ENCODE data around the gene RAMP1.
A peak's percentile ranks its signal among the peaks of the same experiment; 100 is the strongest.

The RAMP1 gene

GRCh38 chr2:237877576-237878307 is 18.3 kb downstream of the RAMP1 start:
- no peak for FAIRE-seq

DNA sequence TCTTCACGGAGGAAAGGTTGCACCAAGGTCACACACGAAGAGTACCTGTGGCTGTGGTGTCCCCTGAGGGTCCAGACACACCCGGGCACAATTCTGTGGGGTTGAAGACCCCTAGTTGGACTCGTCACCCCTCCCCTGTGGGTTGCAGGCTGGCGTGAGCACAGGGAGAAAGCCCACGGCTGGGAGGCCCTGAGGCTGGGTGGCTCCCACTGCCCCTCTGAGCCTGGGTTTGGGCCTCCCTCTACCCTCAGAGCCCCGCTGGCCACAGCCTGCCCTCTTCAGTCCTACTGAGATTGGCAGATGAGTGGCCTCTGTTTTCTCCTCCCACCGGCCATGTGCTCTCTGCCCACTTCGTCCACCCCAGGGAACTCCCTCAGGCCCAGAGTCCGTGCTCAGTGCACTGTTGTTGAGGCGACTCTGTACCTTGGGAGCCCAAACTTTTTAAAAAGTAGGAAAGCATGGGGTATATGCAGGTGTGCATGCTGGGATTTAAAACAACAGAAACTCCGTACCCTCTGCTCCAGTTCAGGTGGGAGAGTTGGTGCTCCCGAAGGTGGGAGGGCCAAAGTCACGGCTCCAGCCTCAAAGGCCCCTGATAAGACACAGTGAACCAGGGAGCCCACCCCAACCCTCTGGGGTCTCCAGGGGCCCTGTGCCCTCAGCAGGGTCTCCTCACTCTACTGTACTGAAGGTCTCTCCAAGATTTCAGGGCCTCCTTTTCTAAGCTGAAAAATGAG is 19.1 kb downstream of the RAMP1 start:
- no peak for FAIRE-seq

DNA sequence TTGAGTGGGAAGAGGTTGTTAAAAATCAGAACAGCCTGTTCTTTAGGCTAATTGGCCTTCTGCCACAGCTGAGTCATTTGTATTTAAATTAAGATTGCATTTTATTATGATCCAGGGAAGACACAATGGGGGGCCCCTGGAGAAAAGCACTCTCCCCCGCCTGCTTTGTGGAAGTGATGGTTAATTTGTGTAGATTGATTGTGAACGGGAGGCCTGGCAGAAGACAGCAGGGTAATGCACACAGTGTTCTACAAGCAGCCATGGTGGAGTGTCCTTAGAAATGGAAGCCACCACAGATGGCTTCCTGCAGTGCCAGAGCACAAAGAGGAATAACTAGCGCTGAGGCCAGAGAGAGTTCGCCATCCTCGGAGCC is 19.6 kb downstream of the RAMP1 start:
- FAIRE-seq = no peak

DNA sequence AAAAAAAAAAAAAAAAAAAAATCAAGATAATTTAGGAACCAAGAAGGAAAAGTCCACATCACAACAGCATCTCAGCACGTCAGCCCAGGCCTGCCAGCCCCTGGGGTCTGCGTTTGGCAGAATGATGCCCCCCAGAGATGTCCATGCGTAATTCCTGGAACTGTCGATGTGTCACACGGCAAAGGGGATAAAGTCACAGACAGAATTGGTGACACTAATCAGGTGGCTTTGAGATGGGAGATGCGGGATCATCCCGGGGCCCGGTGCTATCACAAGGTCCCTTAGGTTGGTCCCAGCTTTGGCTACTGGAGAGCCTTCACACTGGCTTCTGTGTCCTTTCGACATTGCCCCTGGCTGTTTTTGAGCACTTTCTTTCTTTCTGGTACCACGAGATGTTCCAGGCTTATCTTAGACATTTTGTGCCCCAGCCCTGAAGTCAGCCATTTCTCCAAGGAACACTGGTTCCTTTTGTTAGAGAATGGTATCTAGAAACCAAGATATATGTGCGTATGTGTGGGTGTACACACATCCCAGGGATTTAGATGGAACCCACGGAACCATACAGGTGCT is 20.7 kb downstream of the RAMP1 start:
- no peak for FAIRE-seq

- FAIRE-seq = no peak
Observed at GRCh38 chr2:237882510-237883481, 23.4 kb downstream of the RAMP1 start.

DNA sequence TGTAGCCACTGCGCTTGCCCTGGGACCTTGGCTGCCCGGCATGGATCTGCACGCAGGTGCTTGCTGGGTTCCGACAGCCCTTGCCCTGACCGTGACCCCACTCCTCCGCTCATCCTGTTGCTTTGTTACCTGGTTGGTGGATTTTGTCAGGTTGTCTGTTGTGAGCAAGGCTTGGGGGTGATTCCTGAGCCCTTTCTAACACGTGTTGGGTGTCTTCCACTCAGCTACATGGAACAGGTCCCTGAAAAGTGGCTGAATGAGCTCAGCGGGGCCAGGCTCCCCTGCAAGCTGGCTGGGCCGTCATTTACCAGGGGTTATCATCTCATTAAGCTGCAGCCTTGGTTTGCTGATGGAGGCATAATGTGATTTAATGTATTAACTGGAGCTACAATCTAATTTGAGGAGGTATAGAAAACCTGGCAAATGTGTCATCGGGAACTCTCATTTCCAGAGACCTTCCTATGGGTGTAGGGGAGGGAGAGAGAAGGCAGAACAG is 24.6 kb downstream of the RAMP1 start:
- FAIRE-seq = no peak

GRCh38 chr2:237884681-237885080 is 25.3 kb downstream of the RAMP1 start:
- FAIRE-seq = no peak

DNA sequence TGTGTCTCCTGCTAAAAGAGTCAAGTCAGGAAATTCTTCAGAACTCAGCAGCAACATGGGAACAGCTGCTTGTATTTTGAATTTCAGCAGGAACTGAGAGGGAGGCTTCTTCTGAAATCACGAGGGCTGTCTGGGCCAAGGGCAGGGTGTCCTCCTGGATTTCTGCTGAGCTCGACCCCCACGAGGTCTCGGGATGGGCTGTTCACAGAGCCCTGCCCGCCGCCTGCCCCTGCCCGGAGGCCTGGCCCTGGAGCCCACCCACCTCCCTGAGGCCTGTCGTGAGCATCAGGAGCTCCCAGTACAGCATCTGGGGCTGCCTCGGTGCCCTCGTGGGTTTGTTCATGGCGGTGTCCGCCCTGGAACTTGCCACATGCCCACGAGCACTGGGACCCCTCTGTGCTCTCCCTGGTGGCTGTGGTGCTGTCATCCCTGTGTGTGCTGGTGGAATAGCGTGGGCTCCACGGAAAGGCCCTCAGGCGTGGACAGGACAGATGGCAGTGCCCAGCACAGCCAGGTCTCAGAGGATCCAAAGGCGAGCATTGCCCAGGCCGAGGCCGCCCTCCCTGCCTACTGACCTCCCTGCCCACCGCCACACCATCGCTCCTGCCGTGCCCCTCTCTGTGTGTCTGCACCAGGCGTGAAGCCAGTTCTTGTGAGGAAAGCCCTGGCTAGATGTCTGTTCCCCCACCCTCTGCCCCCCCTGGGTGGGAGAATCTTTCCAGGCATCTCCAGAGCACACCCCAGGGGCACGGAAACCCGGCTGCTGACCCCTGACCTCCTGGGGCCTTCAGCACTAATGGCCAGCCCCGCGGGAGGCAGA is 25.9 kb downstream of the RAMP1 start:
- no peak for FAIRE-seq

GRCh38 chr2:237885931-237886684 is 26.7 kb downstream of the RAMP1 start:
- no peak for FAIRE-seq

- no peak for FAIRE-seq
Observed at GRCh38 chr2:237886685-237887481, 27.5 kb downstream of the RAMP1 start.

DNA sequence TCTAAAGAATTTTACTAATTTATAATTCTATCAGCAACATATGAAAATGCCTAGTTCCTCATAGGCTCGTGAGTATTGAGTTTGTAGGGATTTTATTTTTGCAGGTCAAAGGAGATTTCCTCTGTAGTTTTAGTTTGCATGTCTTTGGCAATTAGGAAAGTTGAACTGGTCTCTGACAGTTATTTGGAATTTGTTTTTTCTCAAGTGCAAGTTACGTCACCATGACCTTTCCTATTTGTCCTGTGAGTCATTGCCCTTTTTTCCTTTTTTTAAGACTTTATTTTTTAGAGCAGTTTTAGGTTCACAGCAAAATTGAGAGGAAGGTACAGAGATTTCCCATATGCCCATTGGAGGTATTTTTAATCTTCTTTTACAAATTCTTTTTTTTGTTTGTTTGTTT is 29.0 kb downstream of the RAMP1 start:
- no peak for FAIRE-seq

DNA sequence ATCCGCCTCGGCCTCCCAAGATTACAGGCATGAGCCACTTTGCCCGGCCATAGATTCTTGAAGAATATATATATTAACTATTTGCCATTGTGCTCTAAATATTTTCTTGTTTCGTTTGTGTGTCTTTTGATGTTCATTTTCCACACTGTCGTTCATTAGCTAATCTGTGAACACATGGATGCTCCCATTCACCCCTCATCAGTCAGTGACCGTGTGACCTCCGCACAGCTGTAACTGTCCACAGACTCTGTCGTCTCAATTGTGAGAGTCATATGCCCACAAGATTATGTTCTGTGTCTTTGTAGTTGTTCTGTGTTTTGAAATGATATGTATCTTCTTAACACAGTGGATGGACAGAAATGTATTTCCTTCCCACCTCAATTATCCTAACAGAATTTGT is 29.6 kb downstream of the RAMP1 start:
- no peak for FAIRE-seq

GRCh38 chr2:237889811-237890210 is 30.4 kb downstream of the RAMP1 start:
- FAIRE-seq = no peak

DNA sequence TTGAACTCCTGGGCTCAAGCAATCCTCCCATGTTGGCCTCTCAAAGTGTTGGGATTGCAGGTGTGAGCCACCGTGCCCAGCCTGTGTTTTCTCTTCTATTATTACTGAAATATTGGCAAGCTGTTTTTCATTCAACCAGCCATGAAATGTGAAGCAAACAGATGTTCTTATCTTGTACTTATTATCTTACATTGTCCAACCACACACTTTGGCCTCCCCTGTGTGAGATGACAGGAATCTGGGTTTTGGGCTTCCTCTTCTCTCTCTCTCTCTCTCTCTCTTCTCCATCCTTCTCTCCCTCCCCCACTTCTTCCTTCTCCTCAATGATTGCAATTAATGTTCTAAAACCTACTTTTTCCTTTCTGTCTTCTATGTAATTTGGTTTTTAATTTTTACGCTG is 33.1 kb downstream of the RAMP1 start:
- no peak for FAIRE-seq

DNA sequence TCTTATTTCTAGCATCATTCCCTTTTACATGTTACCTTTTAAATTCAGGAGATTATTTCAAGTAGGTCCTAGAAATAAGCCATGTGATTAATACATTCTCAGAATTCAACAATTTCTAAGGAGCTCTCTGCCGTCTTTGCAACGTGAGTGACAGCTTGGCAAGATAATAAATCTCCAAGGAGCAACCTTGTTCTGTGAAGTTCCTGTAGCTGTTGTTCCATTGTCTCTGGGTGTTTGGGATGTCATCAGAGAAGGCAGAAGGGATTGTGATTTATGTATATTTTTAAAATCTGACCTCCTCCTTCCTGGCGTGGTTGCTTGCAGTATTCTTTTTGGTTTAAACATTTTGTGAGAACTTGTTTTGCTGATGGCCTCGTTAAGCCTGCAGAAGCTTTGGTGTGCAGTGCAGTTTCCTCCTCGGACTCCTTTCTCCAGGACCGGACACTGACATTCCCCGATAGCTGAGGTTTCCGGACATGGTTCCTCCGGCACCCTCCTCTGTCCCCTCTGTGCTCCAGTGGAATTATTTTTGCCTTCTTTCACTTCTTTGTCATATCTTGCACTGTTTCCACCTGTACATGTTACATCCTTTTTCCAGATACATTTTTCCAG is 33.7 kb downstream of the RAMP1 start:
- FAIRE-seq = peak; percentile 56

GRCh38 chr2:237894396-237894979 is 35.1 kb downstream of the RAMP1 start:
- no peak for FAIRE-seq

- no peak for FAIRE-seq
Observed at GRCh38 chr2:237894986-237895543, 35.6 kb downstream of the RAMP1 start.

- FAIRE-seq = no peak
Observed at GRCh38 chr2:237895544-237896506, 36.4 kb downstream of the RAMP1 start.

Measured in islet of Langerhans (tissue), 1 donor.